Gastroesophageal sphincter (tissue), 3 donors: ENCODE results near the gene CSPG4.

ENCODE experiments used
- CTCF ChIP-seq, 4 experiments: fragments of 200-600 bp in 2 of 4; fragments of 450-650 bp in 2 of 4; sonication (generic) in 1 of 4; IDR thresholded peaks; one replicate each; pipeline ENCODE4 v1.5.1; 2017 to 2019; ENCODE audit warnings: antibody characterized with exemption in 4 of 4, mild to moderate bottlenecking in 2 of 4, moderate library complexity in 2 of 4
- POLR2AphosphoS5 ChIP-seq: sonication (generic); formaldehyde crosslinking; IDR thresholded peaks from one replicate; pipeline ENCODE4 v1.6.1; 2017; ENCODE audit warnings: antibody characterized with exemption

- TF ChIP-seq CTCF (IDR thresholded peaks at IDR 0.05) (no peak), POLR2AphosphoS5 (no peak)
Observed at GRCh38 chr15:75706682-75706954, 6.0 kb downstream of the CSPG4 start.
